Osteocyte (in vitro differentiated cells): ENCODE results near the gene POTEG. TPM values are rescaled to one million over a fixed set of nuclear protein-coding genes. Genes with fewer than 3 reads are reported as not detected.
A peak's percentile ranks its signal among the peaks of the same experiment; 100 is the strongest.
"Not testable (repeated sequence)": the region's sequence is repeated elsewhere in the genome, so short reads cannot be mapped to it uniquely, and the experiment has no call there.

Source experiments
- DNase-seq: peaks from one replicate; pipeline ENCODE4 v3.0.0; 2021; ENCODE audit warnings: mixed read lengths; ENCODE audit not compliant: unreplicated experiment; ENCODE audit errors: extremely low spot score
- H3K27ac Mint-ChIP-seq: one replicate; pipeline ENCODE4 v1.8.0; 2021; ENCODE audit warnings: mild to moderate bottlenecking, mixed read lengths; ENCODE audit not compliant: unreplicated experiment
- H3K27me3 Mint-ChIP-seq: one replicate; pipeline ENCODE4 v1.8.0; 2021; ENCODE audit warnings: mixed read lengths; ENCODE audit not compliant: unreplicated experiment
- H3K36me3 Mint-ChIP-seq: one replicate; pipeline ENCODE4 v1.8.0; 2021; ENCODE audit warnings: mixed read lengths; ENCODE audit not compliant: unreplicated experiment
- H3K4me1 Mint-ChIP-seq: one replicate; pipeline ENCODE4 v1.8.0; 2021; ENCODE audit warnings: mixed read lengths; ENCODE audit not compliant: unreplicated experiment
- H3K4me3 Mint-ChIP-seq: one replicate; pipeline ENCODE4 v1.8.0; 2021; ENCODE audit warnings: mild to moderate bottlenecking, moderate library complexity, mixed read lengths; ENCODE audit not compliant: unreplicated experiment
- H3K9me3 Mint-ChIP-seq: one replicate; pipeline ENCODE4 v1.8.0; 2021; ENCODE audit warnings: mixed read lengths; ENCODE audit not compliant: unreplicated experiment
- total RNA-seq: library from RNA; stranded (reverse); gene quantifications from 2 replicates; pipeline ENCODE4 v1.2.1, GENCODE V29; 2021

POTEG gene
- total RNA-seq, 1 donor from 2014 or later, result not detected

DNA sequence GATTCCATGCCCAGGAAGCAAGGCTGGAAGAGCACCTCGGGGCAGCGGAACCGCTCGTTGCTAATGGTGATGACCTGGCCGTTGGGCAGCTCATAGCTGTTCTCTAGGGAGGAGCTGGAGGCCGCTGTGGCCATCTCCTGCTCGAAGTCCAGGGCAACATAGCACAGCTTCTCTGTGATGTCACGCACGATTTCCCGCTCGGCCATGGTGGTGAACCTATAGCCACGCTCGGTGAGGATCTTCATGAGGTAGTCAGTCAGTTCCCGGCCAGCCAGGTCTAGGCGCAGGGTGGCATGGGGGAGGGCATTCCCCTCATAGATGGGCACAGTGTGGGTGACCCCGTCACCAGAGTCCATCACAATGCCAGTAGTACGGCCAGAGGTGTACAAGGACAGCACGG lies 32.0 kb downstream of the POTEG start:
- H3K36me3 Mint-ChIP-seq, H3K27ac Mint-ChIP-seq, H3K9me3 Mint-ChIP-seq, H3K27me3 Mint-ChIP-seq, DNase-seq, H3K4me3 Mint-ChIP-seq, H3K4me1 Mint-ChIP-seq: not testable (repeated sequence)

- H3K27ac Mint-ChIP-seq, H3K9me3 Mint-ChIP-seq, DNase-seq, H3K4me3 Mint-ChIP-seq, H3K4me1 Mint-ChIP-seq, H3K27me3 Mint-ChIP-seq, H3K36me3 Mint-ChIP-seq: not testable (repeated sequence)
These were observed 39.4 kb downstream of the POTEG start for GRCh38 chr14:19394727-19395126.

DNA sequence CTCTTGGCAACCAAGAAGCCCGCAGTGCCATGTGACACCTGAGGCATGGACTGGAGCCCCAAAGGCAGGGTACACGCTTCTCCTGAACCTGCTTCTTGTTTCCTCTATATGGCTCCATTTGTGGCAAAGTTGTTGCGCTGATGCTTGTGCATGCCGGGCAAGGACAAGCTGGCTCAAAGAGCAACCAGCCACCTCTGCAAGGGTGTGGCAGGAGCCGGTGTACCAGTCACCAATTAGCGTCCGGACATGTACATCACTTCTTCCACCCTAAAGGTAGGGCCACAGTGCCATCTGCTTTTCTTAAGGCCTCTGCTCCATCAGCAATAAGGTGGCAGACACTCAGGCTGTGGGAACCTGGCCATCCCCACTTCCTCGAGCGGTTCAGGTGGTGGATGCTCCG lies 43.9 kb downstream of the POTEG start:
- H3K36me3 Mint-ChIP-seq, H3K4me3 Mint-ChIP-seq, H3K27ac Mint-ChIP-seq, H3K27me3 Mint-ChIP-seq, H3K4me1 Mint-ChIP-seq, H3K9me3 Mint-ChIP-seq: not testable (repeated sequence)
- DNase-seq, result peak; percentile 84

- not testable (repeated sequence) for H3K27ac Mint-ChIP-seq, H3K4me1 Mint-ChIP-seq
These were observed 45.4 kb downstream of the POTEG start for GRCh38 chr14:19388741-19389140.

GRCh38 chr14:19386996-19387395 lies 47.1 kb downstream of the POTEG start:
- H3K4me1 Mint-ChIP-seq, H3K27ac Mint-ChIP-seq: not testable (repeated sequence)

More at GRCh38 chr14:19388741-19389140, 45.4 kb downstream of the POTEG start:
- not testable (repeated sequence) for H3K4me3 Mint-ChIP-seq, DNase-seq, H3K9me3 Mint-ChIP-seq, H3K27me3 Mint-ChIP-seq, H3K36me3 Mint-ChIP-seq

GRCh38 chr14:19386309-19386708 lies 47.8 kb downstream of the POTEG start:
- not testable (repeated sequence) for H3K4me1 Mint-ChIP-seq, H3K36me3 Mint-ChIP-seq, H3K9me3 Mint-ChIP-seq, H3K4me3 Mint-ChIP-seq, H3K27ac Mint-ChIP-seq, H3K27me3 Mint-ChIP-seq
- peak; percentile 71 for DNase-seq

More at GRCh38 chr14:19386996-19387395, 47.1 kb downstream of the POTEG start:
- H3K4me3 Mint-ChIP-seq, H3K36me3 Mint-ChIP-seq, H3K27me3 Mint-ChIP-seq, DNase-seq, H3K9me3 Mint-ChIP-seq: not testable (repeated sequence)

GRCh38 chr14:19384088-19384781 lies 49.9 kb downstream of the POTEG start:
- H3K27me3 Mint-ChIP-seq, H3K4me1 Mint-ChIP-seq, H3K9me3 Mint-ChIP-seq, H3K4me3 Mint-ChIP-seq, H3K27ac Mint-ChIP-seq, H3K36me3 Mint-ChIP-seq: not testable (repeated sequence)
- DNase-seq, result peak; percentile 80

DNA sequence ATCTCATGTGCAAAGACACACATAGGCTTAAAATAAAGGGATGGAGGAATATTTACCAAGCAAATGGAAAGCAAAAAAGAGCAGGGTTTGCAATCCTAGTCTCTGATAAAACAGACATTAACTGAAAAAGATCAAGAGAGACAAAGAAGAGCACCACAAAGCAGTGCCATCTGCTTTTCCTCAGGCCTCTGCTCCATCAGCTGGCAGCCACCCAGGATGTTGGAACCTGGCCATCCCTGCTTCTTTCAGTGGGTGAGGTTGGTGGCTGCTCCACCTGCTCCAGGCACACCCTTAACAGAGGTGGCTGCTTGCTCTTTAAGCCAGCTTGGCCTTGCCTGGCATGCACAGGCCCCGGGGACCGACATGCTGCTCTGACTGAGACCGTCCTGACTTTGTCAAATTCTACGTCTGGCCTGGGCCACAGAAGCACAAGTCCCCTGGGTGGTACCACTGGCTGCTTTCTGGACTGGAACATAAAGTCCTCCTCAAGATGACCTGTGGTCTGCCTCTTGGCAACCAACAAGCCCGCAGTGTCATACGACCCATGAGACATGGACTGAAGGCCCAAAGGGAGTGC lies 51.0 kb downstream of the POTEG start:
- not testable (repeated sequence) for H3K4me3 Mint-ChIP-seq, H3K9me3 Mint-ChIP-seq

GRCh38 chr14:19380137-19380536 lies 54.0 kb downstream of the POTEG start:
- H3K36me3 Mint-ChIP-seq, H3K27me3 Mint-ChIP-seq, H3K4me3 Mint-ChIP-seq, H3K4me1 Mint-ChIP-seq, H3K27ac Mint-ChIP-seq: not testable (repeated sequence)
- H3K9me3 Mint-ChIP-seq, result peaks cover 20% of the 10 kb centered on the region
- DNase-seq, result peak; percentile 70

More for the DNA sequence above, 51.0 kb downstream of the POTEG start:
- H3K36me3 Mint-ChIP-seq, H3K27me3 Mint-ChIP-seq, DNase-seq, H3K27ac Mint-ChIP-seq, H3K4me1 Mint-ChIP-seq: not testable (repeated sequence)

- DNase-seq, H3K36me3 Mint-ChIP-seq, H3K27ac Mint-ChIP-seq, H3K4me1 Mint-ChIP-seq, H3K27me3 Mint-ChIP-seq, H3K4me3 Mint-ChIP-seq: not testable (repeated sequence)
- peaks cover 11% of the 10 kb centered on the region for H3K9me3 Mint-ChIP-seq
These were observed 59.7 kb downstream of the POTEG start for GRCh38 chr14:19374451-19374903.

DNA sequence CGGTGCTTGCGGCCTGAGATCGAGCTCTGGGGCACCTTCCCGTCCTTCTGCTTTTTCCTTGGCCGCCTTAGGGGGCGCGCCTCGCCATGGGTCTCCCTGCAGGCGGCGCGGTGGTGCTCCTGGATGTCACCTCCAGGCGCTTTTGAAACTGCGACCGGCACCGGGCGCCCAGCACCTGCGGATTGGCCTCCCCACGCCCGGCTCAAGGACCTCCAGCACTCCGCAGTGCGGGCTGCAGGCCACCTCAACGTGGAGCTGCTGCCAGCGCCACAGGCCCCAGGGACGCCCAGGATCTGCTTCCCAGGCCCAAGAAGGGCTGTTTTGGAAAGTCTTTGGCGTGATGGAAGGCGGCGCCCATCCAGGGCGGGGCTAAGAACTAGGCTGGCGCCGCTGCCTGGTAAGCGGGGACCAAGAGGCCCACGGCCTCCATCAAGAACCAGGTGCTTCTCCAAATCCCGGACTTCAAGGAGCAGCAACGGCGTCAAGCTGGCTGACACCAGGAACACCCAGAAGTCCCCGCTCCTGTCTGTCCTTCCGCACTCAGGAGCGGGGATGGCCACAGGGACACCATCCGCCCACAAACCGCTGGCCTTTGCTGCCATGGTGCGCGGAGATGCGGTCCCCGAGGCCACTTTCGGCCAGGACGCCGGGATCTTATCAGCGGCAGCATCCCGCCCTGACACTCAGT lies 61.2 kb downstream of the POTEG start:
- H3K4me1 Mint-ChIP-seq, H3K27me3 Mint-ChIP-seq, H3K27ac Mint-ChIP-seq, H3K36me3 Mint-ChIP-seq, H3K4me3 Mint-ChIP-seq: not testable (repeated sequence)
- H3K9me3 Mint-ChIP-seq, result peaks cover 11% of the 10 kb centered on the region
- DNase-seq, result peak; percentile 87

- not testable (repeated sequence) for H3K36me3 Mint-ChIP-seq, DNase-seq, H3K4me3 Mint-ChIP-seq, H3K27me3 Mint-ChIP-seq, H3K9me3 Mint-ChIP-seq, H3K27ac Mint-ChIP-seq, H3K4me1 Mint-ChIP-seq
These were observed 62.4 kb downstream of the POTEG start for GRCh38 chr14:19371767-19372166.
